ENCODE measurements around the gene PVALEF. TPM values are rescaled to one million over a fixed set of nuclear protein-coding genes. Genes with fewer than 3 reads are reported as not detected.

PVALEF gene
- total and polyA plus RNA-seq, 2 of the 13 experiments (the other 11 are each of a cell fraction or from before 2014, with no cell fraction given), result 0.18 TPM

DNA sequence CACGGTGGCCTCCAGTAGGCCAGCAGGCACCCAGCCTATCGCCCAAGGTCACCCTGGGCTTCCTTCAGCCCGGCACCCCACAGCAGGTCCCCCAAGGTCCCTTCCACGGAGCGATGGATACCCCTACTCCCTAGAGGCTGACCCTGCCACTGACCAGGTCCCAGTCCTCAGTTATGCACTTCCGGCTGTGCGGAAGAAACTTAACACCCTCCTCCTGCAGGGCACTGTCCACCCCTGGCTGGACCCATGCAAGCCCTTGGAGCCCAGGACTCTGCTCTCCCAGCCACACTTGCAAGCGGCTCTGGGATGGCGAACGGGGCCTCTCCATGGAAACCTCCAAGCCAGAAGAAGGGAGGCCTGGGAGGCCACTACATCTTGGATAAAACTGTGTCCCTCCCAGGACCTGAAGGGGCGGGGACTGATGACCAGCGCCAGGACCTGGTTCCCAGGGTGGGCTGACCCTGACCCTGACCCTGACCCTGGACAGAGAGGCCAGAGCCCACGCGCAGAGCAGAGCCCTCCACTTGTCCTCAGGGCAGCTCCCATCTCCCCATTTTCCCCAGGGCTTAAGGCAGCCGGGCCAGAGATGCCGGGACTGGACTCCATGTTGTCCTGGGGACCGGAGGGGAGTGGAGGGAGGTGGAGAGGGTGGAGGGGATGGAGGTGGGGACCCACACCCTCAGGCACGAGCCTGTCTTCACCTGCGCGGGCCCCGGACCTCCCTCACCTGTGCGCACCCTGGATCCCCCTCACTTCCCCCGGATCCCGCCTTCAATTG is 56.7 kb downstream of the PVALEF start (continued):
- TF ChIP-seq ZNF234 (CRISPR knock-in tag; conservative IDR thresholded peaks at IDR 0.05) (no peak; the same call in 1 of the 2 replicates), PHB2 (IDR thresholded peaks at IDR 0.05; ENCODE audit: partially characterized antibody) (no peak), ZNF639 (CRISPR knock-in tag; conservative IDR thresholded peaks at IDR 0.05) (no peak), RNF2 (conservative IDR thresholded peaks at IDR 0.05; ENCODE audit: low read depth) (no peak), ZNF644 (CRISPR knock-in tag; IDR thresholded peaks at IDR 0.05; ENCODE audit: low read depth) (no peak), ZNF619 (CRISPR knock-in tag; IDR thresholded peaks at IDR 0.05) (no peak), KDM6A (CRISPR knock-in tag; IDR thresholded peaks at IDR 0.05; ENCODE audit: low read depth) (no peak), CBX1 (IDR thresholded peaks at IDR 0.05; ENCODE audit: low read depth) (no peak), SCMH1 (CRISPR knock-in tag; IDR thresholded peaks at IDR 0.05; ENCODE audit: borderline replicate concordance) (no peak), JARID2 (CRISPR knock-in tag; IDR thresholded peaks at IDR 0.05; ENCODE audit: insufficient replicate concordance) (no peak), ZBTB3 (CRISPR knock-in tag; IDR thresholded peaks at IDR 0.05; ENCODE audit: borderline replicate concordance, low read depth) (no peak), HHEX (CRISPR knock-in tag; IDR thresholded peaks at IDR 0.05) (no peak), PHF8 (CRISPR knock-in tag; IDR thresholded peaks at IDR 0.05) (peak; percentile 42), NFE2L1 (CRISPR knock-in tag; IDR thresholded peaks at IDR 0.05; ENCODE audit: borderline replicate concordance) (no peak), BATF2 (CRISPR knock-in tag; IDR thresholded peaks at IDR 0.05) (no peak), MED1 (CRISPR knock-in tag; IDR thresholded peaks at IDR 0.05) (0 out of 2 replicates have a peak, but pooled peaks have one; percentile 35), NR2F2 (IDR thresholded peaks at IDR 0.05; ENCODE audit: borderline replicate concordance, low read depth) (0 out of 2 replicates have a peak, but pooled peaks have one; percentile 13), TFAP4 (IDR thresholded peaks at IDR 0.05; ENCODE audit: borderline replicate concordance, low read depth) (no peak), TFDP1 (CRISPR knock-in tag; IDR thresholded peaks at IDR 0.05; ENCODE audit: borderline replicate concordance) (no peak)
- TF ChIP-seq, protein P1, sequence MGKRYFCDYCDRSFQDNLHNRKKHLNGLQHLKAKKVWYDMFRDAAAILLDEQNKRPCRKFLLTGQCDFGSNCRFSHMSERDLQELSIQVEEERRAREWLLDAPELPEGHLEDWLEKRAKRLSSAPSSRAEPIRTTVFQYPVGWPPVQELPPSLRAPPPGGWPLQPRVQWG (CRISPR knock-in tag; IDR thresholded peaks at IDR 0.05; ENCODE audit: borderline replicate concordance, low read depth), result no peak
- TF ChIP-seq, protein P2, sequence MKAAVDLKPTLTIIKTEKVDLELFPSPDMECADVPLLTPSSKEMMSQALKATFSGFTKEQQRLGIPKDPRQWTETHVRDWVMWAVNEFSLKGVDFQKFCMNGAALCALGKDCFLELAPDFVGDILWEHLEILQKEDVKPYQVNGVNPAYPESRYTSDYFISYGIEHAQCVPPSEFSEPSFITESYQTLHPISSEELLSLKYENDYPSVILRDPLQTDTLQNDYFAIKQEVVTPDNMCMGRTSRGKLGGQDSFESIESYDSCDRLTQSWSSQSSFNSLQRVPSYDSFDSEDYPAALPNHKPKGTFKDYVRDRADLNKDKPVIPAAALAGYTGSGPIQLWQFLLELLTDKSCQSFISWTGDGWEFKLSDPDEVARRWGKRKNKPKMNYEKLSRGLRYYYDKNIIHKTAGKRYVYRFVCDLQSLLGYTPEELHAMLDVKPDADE (CRISPR knock-in tag; IDR thresholded peaks at IDR 0.05), result no peak
- TF ChIP-seq, protein P3, sequence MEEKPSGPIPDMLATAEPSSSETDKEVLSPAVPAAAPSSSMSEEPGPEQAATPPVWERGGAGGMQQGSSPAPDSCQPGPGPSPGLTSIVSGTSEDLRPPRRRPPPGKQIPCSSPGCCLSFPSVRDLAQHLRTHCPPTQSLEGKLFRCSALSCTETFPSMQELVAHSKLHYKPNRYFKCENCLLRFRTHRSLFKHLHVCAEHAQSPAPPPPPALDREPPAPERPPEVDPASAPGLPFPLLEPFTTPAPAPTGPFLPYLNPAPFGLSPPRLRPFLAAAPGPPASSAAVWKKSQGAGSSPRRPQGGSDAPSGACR (CRISPR knock-in tag; IDR thresholded peaks at IDR 0.05), result peak; percentile 5; the same call in 1 of the 2 replicates
- TF ChIP-seq, protein P4, sequence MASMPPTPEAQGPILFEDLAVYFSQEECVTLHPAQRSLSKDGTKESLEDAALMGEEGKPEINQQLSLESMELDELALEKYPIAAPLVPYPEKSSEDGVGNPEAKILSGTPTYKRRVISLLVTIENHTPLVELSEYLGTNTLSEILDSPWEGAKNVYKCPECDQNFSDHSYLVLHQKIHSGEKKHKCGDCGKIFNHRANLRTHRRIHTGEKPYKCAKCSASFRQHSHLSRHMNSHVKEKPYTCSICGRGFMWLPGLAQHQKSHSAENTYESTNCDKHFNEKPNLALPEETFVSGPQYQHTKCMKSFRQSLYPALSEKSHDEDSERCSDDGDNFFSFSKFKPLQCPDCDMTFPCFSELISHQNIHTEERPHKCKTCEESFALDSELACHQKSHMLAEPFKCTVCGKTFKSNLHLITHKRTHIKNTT (CRISPR knock-in tag; IDR thresholded peaks at IDR 0.05), result no peak
